Testis (tissue), 3 donors: ENCODE measurements around the gene RIC8B. TPM values are rescaled to one million over a fixed set of nuclear protein-coding genes. Genes with fewer than 3 reads are reported as not detected.

Source experiments
- DNase-seq: peaks from one replicate; pipeline ENCODE4 v3.0.0-alpha.2; 2019
- H3K27ac ChIP-seq, 2 donors: fragments of 200-600 bp; sonication (generic); one replicate each; pipeline ENCODE4 v1.5.1; 2019
- H3K27me3 ChIP-seq: fragments of 200-600 bp; sonication (generic); one replicate; pipeline ENCODE4 v1.5.1; 2019
- H3K36me3 ChIP-seq: fragments of 200-600 bp; sonication (generic); one replicate; pipeline ENCODE4 v1.5.1; 2017; ENCODE audit warnings: low read depth; ENCODE audit errors: missing control alignments
- H3K4me1 ChIP-seq: fragments of 200-600 bp; sonication (generic); one replicate; pipeline ENCODE4 v1.5.1; 2019
- H3K4me3 ChIP-seq, 2 donors: fragments of 200-600 bp; sonication (generic); one replicate each; pipeline ENCODE4 v1.5.1; 2017 to 2019
- H3K9me3 ChIP-seq: fragments of 200-600 bp; sonication (generic); one replicate; pipeline ENCODE4 v1.5.1; 2017
- CTCF ChIP-seq, 3 experiments: fragments of 450-650 bp in 2 of 3; fragments of 200-600 bp in 1 of 3; sonication (generic) in 1 of 3; IDR thresholded peaks; one replicate each; pipeline ENCODE4 v1.5.1; 2016 to 2019; ENCODE audit warnings: antibody characterized with exemption in 3 of 3, mild to moderate bottlenecking in 2 of 3, moderate library complexity in 1 of 3
- POLR2A ChIP-seq: fragments of 450-650 bp; IDR thresholded peaks from one replicate; pipeline ENCODE4 v1.6.1; 2017; ENCODE audit warnings: antibody characterized with exemption, mild to moderate bottlenecking, moderate library complexity
- WGBS, 2 donors: methylation state at CpG; one replicate each; pipeline ENCODE4 v1.1.5; 2018; 5-methylcytosine and 5-hydroxymethylcytosine counted together
- intact Hi-C: fragments of 100-400 bp; cut with DNase I; formaldehyde crosslinking; loops from one replicate; pipeline ENCODE4 v1.15.1; 2023; ENCODE audit warnings: low total_unique reads
- polyA plus RNA-seq: library from polyadenylated mRNA; stranded (reverse); fragments of 350-450 nt; fragmentation: Illumina TruSeq; extraction: RNeasy Lipid Tissue Mini Kit (QIAGEN cat#74804); gene quantifications from one replicate; pipeline ENCODE4 v1.2.3, GENCODE V29; 2014; ENCODE audit warnings: low read depth, low replicate concordance; ENCODE audit not compliant: insufficient read depth
- total RNA-seq, 2 donors: library from RNA; depleted of rRNA; stranded (reverse); fragments of >200 nt; gene quantifications; one replicate each; pipeline ENCODE4 v1.2.3, GENCODE V29; 2016

The RIC8B gene
- total and polyA plus RNA-seq, 3 donors from 2014 or later, result 14.3 to 27.7 (median 18.3) TPM

- Histone ChIP-seq H3K36me3 (no peaks in the 10 kb centered on the region), H3K27me3 (no peaks in the 10 kb centered on the region), H3K4me3 (no peak overlapping the region), H3K27ac (no peak overlapping the region), H3K9me3 (no peaks in the 10 kb centered on the region), H3K4me1 (no peaks in the 10 kb centered on the region)
- TF ChIP-seq POLR2A, result no peak
- TF ChIP-seq CTCF (IDR thresholded peaks at IDR 0.05), result no peak
- no peak for DNase-seq
- intact Hi-C loops, result no loop called here
- 86 to 88% methylated on average over 2 of the region's 2 CpGs for WGBS, 2 donors
Observed at GRCh38 chr12:106847861-106848260, 73.4 kb downstream of the RIC8B start.

GRCh38 chr12:106851306-106851705 lies 76.8 kb downstream of the RIC8B start:
- no peak for DNase-seq
- no peaks in the 10 kb centered on the region for H3K9me3 ChIP-seq
- H3K4me1 ChIP-seq, result no peaks in the 10 kb centered on the region
- no peak overlapping the region for H3K4me3 ChIP-seq
- no peaks in the 10 kb centered on the region for H3K27me3 ChIP-seq
- TF ChIP-seq POLR2A (no peak), CTCF (IDR thresholded peaks at IDR 0.05) (no peak)
- H3K27ac ChIP-seq, result no peak overlapping the region
- intact Hi-C loops, result no loop called here
- no peaks in the 10 kb centered on the region for H3K36me3 ChIP-seq
- 74 to 78% methylated on average over 5 of the region's 5 CpGs for WGBS, 2 donors

DNA sequence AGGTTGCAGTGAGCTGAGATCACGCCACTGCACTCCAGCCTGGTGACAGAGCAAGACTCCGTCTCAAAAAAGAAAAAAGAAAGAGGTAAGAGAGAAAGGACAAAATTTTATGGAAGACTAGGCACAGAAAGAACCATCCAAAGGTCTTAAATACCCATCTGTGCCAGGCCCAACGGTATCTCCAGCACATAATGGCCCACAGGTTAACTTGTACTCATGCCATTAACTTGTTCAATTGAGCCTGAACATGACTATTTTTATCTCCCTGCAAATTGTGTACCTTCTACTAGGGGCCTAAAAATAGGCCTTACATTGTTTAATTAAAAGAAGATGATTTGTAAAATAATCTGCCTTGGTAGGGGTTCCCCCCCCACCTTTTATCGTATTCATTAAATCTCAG lies 80.2 kb downstream of the RIC8B start:
- no peak overlapping the region for H3K27ac ChIP-seq
- WGBS, 2 donors, result 85 to 98% methylated on average over 4 of the region's 4 CpGs

GRCh38 chr12:106855221-106855758 lies 80.8 kb downstream of the RIC8B start:
- TF ChIP-seq POLR2A, result no peak
- no peak for TF ChIP-seq CTCF (IDR thresholded peaks at IDR 0.05)
- Histone ChIP-seq H3K27me3 (no peaks in the 10 kb centered on the region), H3K36me3 (no peaks in the 10 kb centered on the region), H3K9me3 (no peaks in the 10 kb centered on the region), H3K4me3 (no peak overlapping the region), H3K27ac (no peak overlapping the region), H3K4me1 (no peaks in the 10 kb centered on the region)
- WGBS, 2 donors, result 89 to 90% methylated on average over 2 of the region's 2 CpGs
- DNase-seq, result no peak
- intact Hi-C loops, result no loop called here

More for the DNA sequence above, 80.2 kb downstream of the RIC8B start:
- Histone ChIP-seq H3K4me1 (no peaks in the 10 kb centered on the region), H3K36me3 (no peaks in the 10 kb centered on the region), H3K27me3 (no peaks in the 10 kb centered on the region), H3K4me3 (no peak overlapping the region), H3K9me3 (no peaks in the 10 kb centered on the region)
- DNase-seq, result no peak
- TF ChIP-seq CTCF (IDR thresholded peaks at IDR 0.05), result no peak
- no peak for TF ChIP-seq POLR2A
- intact Hi-C loops, result no loop called here
